SK-N-SH treated with all-trans-retinoic acid at 6 μM for 48 hours (cell line): ENCODE measurements around the gene SCFD2.

Experiments used
- ATAC-seq: fragments of 200-7000 bp; cut with Tn5 transposase; 3 replicates; pipeline ENCODE4 v1.9.1; 2020; ENCODE audit warnings: mild to moderate bottlenecking, moderate library complexity
- ARNTL ChIP-seq: fragments of 450-650 bp; formaldehyde crosslinking; IDR thresholded peaks from 2 replicates; pipeline ENCODE4 v1.5.0; 2020; ENCODE audit warnings: low read depth, mild to moderate bottlenecking, moderate library complexity, borderline replicate concordance
- BACH2 ChIP-seq: fragments of 250-450 bp; sonication (Bioruptor Pico); IDR thresholded peaks from 2 replicates; pipeline ENCODE4 v1.9.0; 2021; ENCODE audit warnings: mild to moderate bottlenecking, borderline replicate concordance
- CSDC2 ChIP-seq: fragments of 250-450 bp; sonication (Bioruptor Pico); IDR thresholded peaks from 2 replicates; pipeline ENCODE4 v1.5.0; 2020; ENCODE audit warnings: mild to moderate bottlenecking, moderate library complexity
- ESRRG ChIP-seq: fragments of 250-450 bp; sonication (Bioruptor Pico); IDR thresholded peaks from 2 replicates; pipeline ENCODE4 v1.6.1; 2021; ENCODE audit warnings: mild to moderate bottlenecking
- GLIS3 ChIP-seq: fragments of 250-450 bp; sonication (Bioruptor Pico); IDR thresholded peaks from 2 replicates; pipeline ENCODE4 v1.5.0; 2020; ENCODE audit warnings: mild to moderate bottlenecking, moderate library complexity
- PPARA ChIP-seq: fragments of 250-450 bp; sonication (Bioruptor Pico); IDR thresholded peaks from 2 replicates; pipeline ENCODE4 v1.5.0; 2020; ENCODE audit warnings: mild to moderate bottlenecking, borderline replicate concordance
- RARB ChIP-seq: fragments of 250-450 bp; sonication (Bioruptor Pico); IDR thresholded peaks from 2 replicates; pipeline ENCODE4 v1.8.0; 2021; ENCODE audit warnings: mild to moderate bottlenecking, moderate library complexity
- TOX ChIP-seq: fragments of 250-450 bp; sonication (Bioruptor Pico); IDR thresholded peaks from 2 replicates; pipeline ENCODE4 v1.8.0; 2021; ENCODE audit warnings: mild to moderate bottlenecking, moderate library complexity, borderline replicate concordance
- ZC3H10 ChIP-seq: fragments of 250-450 bp; sonication (Bioruptor Pico); IDR thresholded peaks from 2 replicates; pipeline ENCODE4 v1.5.1; 2021; ENCODE audit warnings: mild to moderate bottlenecking, moderate library complexity
- ZFP3 ChIP-seq: fragments of 250-450 bp; sonication (Bioruptor Pico); IDR thresholded peaks from 2 replicates; pipeline ENCODE4 v1.5.0; 2020; ENCODE audit warnings: mild to moderate bottlenecking, moderate library complexity
- ZFP30 ChIP-seq: fragments of 450-650 bp; formaldehyde crosslinking; IDR thresholded peaks from 2 replicates; pipeline ENCODE4 v1.5.0; 2022; ENCODE audit warnings: mild to moderate bottlenecking, moderate library complexity
- ZNF565 ChIP-seq: fragments of 450-650 bp; formaldehyde crosslinking; conservative IDR thresholded peaks from 2 replicates; pipeline ENCODE4 v1.5.0; 2020; ENCODE audit warnings: low read depth, mild to moderate bottlenecking, moderate library complexity
- ZNF70 ChIP-seq: fragments of 450-650 bp; formaldehyde crosslinking; IDR thresholded peaks from 2 replicates; pipeline ENCODE4 v1.5.0; 2020; ENCODE audit warnings: mild to moderate bottlenecking, moderate library complexity
- ZNF8 ChIP-seq: fragments of 450-650 bp; formaldehyde crosslinking; IDR thresholded peaks from 2 replicates; pipeline ENCODE4 v1.5.0; 2020; ENCODE audit warnings: mild to moderate bottlenecking, moderate library complexity
- TF ChIP-seq, protein P1 (sequence below): fragments of 250-450 bp; sonication (Bioruptor Pico); IDR thresholded peaks from 2 replicates; pipeline ENCODE4 v1.8.0; 2021; ENCODE audit warnings: low read depth, mild to moderate bottlenecking, moderate library complexity, borderline replicate concordance
- TF ChIP-seq, protein P2 (sequence below): fragments of 250-450 bp; sonication (Bioruptor Pico); IDR thresholded peaks from 2 replicates; pipeline ENCODE4 v1.5.0; 2020; ENCODE audit warnings: mild to moderate bottlenecking, moderate library complexity
- TF ChIP-seq, protein P3 (sequence below): fragments of 250-450 bp; sonication (Bioruptor Pico); IDR thresholded peaks from 2 replicates; pipeline ENCODE4 v1.5.1; 2021; ENCODE audit warnings: mild to moderate bottlenecking, moderate library complexity
- TF ChIP-seq, protein P4 (sequence below): fragments of 250-450 bp; sonication (Bioruptor Pico); IDR thresholded peaks from 2 replicates; pipeline ENCODE4 v1.8.0; 2020; ENCODE audit warnings: mild to moderate bottlenecking, moderate library complexity, borderline replicate concordance
- TF ChIP-seq, protein P5 (sequence below): fragments of 250-450 bp; sonication (Bioruptor Pico); IDR thresholded peaks from 2 replicates; pipeline ENCODE4 v1.5.1; 2020; ENCODE audit warnings: low read depth, mild to moderate bottlenecking, moderate library complexity

The SCFD2 gene

DNA sequence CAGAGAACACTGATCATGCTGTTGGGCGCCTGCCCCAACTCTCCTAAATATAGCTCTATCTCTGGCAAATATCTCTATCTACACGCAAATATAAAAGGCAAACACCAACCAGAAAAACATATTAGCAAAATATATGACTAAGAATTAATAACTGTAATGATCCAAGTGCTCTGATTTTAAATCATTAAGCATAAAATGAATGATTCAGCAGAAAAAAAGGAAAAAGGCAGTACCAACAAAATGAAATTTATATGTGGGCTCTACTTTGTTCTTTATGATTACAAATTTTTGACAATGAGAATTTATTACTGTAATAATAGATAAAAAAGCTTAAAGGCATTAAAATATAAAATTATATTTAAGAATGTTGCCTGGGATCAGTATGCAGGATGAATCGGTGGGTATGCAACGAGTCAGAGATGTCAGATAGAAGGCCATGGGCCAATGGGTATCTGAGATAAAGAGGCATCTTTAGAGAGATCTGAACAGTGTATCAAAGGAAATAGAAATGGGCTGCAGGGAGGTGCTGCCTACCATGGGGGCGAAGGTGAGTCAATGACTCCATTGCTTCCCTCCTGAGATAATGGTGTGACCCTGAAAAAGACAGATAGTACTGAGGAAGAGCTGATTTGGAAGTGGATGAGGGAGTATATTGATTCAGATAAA, 234.8 kb downstream of the SCFD2 start (continued):
- TF ChIP-seq, protein P1, sequence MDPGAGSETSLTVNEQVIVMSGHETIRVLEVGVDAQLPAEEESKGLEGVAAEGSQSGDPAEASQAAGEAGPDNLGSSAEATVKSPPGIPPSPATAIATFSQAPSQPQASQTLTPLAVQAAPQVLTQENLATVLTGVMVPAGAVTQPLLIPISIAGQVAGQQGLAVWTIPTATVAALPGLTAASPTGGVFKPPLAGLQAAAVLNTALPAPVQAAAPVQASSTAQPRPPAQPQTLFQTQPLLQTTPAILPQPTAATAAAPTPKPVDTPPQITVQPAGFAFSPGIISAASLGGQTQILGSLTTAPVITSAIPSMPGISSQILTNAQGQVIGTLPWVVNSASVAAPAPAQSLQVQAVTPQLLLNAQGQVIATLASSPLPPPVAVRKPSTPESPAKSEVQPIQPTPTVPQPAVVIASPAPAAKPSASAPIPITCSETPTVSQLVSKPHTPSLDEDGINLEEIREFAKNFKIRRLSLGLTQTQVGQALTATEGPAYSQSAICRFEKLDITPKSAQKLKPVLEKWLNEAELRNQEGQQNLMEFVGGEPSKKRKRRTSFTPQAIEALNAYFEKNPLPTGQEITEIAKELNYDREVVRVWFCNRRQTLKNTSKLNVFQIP (CRISPR knock-in tag): no peak

DNA sequence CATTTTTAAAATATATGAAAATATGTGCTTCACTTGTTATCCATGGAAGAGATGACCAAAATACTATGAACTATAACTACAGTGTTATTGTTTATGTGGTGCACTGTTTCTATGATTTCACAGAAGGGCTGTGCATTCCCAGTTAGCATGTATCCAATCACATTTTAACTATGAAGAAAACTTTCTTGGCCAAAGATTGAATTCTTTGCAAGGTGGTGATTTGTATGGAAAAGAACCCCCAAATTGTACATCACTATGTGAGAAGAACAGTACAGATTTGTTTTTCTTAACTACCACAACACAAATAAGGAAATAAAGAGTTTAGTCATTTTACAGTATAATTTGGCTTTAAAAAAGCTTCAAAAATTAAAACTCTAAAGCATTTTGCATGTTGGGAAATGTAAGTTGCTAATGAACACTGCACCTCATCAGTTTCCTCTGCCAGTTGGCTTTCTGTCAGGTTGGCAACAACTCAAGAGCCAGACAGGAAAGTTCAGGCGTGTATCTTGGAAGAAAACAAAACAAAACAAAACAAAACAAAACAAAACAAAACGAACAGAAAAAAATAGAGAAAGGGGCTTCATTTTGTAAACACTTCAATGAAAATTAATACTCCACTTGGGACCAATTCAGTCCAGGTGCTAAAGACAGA, 237.0 kb downstream of the SCFD2 start:
- no peak for ATAC-seq
- TF ChIP-seq CSDC2 (CRISPR knock-in tag) (no peak), RARB (CRISPR knock-in tag) (no peak), ZFP30 (CRISPR knock-in tag) (no peak), TOX (CRISPR knock-in tag) (no peak), ARNTL (CRISPR knock-in tag) (no peak), GLIS3 (CRISPR knock-in tag) (no peak), ZNF70 (CRISPR knock-in tag) (no peak), ZNF565 (CRISPR knock-in tag) (no peak)
- TF ChIP-seq, protein P2, sequence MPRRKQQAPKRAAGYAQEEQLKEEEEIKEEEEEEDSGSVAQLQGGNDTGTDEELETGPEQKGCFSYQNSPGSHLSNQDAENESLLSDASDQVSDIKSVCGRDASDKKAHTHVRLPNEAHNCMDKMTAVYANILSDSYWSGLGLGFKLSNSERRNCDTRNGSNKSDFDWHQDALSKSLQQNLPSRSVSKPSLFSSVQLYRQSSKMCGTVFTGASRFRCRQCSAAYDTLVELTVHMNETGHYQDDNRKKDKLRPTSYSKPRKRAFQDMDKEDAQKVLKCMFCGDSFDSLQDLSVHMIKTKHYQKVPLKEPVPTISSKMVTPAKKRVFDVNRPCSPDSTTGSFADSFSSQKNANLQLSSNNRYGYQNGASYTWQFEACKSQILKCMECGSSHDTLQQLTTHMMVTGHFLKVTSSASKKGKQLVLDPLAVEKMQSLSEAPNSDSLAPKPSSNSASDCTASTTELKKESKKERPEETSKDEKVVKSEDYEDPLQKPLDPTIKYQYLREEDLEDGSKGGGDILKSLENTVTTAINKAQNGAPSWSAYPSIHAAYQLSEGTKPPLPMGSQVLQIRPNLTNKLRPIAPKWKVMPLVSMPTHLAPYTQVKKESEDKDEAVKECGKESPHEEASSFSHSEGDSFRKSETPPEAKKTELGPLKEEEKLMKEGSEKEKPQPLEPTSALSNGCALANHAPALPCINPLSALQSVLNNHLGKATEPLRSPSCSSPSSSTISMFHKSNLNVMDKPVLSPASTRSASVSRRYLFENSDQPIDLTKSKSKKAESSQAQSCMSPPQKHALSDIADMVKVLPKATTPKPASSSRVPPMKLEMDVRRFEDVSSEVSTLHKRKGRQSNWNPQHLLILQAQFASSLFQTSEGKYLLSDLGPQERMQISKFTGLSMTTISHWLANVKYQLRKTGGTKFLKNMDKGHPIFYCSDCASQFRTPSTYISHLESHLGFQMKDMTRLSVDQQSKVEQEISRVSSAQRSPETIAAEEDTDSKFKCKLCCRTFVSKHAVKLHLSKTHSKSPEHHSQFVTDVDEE (CRISPR knock-in tag): no peak

DNA sequence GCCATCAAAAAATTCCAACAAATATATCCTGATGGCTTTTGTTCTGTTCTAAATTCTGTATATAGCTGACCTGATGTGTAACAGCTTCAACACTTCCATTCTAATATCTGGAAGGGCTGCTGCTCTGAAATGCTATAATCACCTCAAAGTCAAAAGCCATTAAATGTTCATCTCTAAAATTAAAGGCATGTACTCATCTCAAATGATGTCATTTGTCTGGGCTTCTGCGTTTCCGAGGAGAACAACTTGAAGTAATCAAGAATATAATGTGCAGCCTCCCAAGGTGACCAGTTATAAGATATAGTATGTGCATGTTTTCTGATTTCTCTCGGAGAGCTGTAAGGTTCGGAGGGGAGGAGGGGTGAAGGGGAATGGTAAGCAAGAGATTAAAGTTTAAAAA, 237.6 kb downstream of the SCFD2 start:
- no peak for ATAC-seq
- no peak for TF ChIP-seq ZFP3 (CRISPR knock-in tag)
- TF ChIP-seq ZNF70 (CRISPR knock-in tag): no peak
- TF ChIP-seq, protein P3, sequence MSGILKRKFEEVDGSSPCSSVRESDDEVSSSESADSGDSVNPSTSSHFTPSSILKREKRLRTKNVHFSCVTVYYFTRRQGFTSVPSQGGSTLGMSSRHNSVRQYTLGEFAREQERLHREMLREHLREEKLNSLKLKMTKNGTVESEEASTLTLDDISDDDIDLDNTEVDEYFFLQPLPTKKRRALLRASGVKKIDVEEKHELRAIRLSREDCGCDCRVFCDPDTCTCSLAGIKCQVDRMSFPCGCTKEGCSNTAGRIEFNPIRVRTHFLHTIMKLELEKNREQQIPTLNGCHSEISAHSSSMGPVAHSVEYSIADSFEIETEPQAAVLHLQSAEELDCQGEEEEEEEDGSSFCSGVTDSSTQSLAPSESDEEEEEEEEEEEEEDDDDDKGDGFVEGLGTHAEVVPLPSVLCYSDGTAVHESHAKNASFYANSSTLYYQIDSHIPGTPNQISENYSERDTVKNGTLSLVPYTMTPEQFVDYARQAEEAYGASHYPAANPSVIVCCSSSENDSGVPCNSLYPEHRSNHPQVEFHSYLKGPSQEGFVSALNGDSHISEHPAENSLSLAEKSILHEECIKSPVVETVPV (CRISPR knock-in tag): no peak
- no peak for TF ChIP-seq ESRRG
- TF ChIP-seq, protein P4, sequence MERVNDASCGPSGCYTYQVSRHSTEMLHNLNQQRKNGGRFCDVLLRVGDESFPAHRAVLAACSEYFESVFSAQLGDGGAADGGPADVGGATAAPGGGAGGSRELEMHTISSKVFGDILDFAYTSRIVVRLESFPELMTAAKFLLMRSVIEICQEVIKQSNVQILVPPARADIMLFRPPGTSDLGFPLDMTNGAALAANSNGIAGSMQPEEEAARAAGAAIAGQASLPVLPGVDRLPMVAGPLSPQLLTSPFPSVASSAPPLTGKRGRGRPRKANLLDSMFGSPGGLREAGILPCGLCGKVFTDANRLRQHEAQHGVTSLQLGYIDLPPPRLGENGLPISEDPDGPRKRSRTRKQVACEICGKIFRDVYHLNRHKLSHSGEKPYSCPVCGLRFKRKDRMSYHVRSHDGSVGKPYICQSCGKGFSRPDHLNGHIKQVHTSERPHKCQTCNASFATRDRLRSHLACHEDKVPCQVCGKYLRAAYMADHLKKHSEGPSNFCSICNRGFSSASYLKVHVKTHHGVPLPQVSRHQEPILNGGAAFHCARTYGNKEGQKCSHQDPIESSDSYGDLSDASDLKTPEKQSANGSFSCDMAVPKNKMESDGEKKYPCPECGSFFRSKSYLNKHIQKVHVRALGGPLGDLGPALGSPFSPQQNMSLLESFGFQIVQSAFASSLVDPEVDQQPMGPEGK (CRISPR knock-in tag): no peak
- no peak for TF ChIP-seq ZNF8 (CRISPR knock-in tag)
- TF ChIP-seq ZC3H10 (CRISPR knock-in tag): no peak
- TF ChIP-seq, protein P5, sequence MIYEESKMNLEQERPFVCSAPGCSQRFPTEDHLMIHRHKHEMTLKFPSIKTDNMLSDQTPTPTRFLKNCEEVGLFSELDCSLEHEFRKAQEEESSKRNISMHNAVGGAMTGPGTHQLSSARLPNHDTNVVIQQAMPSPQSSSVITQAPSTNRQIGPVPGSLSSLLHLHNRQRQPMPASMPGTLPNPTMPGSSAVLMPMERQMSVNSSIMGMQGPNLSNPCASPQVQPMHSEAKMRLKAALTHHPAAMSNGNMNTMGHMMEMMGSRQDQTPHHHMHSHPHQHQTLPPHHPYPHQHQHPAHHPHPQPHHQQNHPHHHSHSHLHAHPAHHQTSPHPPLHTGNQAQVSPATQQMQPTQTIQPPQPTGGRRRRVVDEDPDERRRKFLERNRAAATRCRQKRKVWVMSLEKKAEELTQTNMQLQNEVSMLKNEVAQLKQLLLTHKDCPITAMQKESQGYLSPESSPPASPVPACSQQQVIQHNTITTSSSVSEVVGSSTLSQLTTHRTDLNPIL (CRISPR knock-in tag): no peak
- no peak for TF ChIP-seq CSDC2 (CRISPR knock-in tag)
- TF ChIP-seq, protein P1 (CRISPR knock-in tag): no peak
- TF ChIP-seq BACH2 (CRISPR knock-in tag): no peak
- no peak for TF ChIP-seq PPARA (CRISPR knock-in tag)
- TF ChIP-seq, protein P2 (CRISPR knock-in tag): no peak
